Activated CD4-positive, alpha-beta T cell treated with anti-CD3 and anti-CD28 coated beads for 4 hours (primary cell): ENCODE measurements around the gene SLC5A6.

ENCODE experiments used
- DNase-seq, 2 donors: peaks; one replicate each; pipeline ENCODE4 v3.0.0-alpha.2; 2020

The SLC5A6 gene

DNA sequence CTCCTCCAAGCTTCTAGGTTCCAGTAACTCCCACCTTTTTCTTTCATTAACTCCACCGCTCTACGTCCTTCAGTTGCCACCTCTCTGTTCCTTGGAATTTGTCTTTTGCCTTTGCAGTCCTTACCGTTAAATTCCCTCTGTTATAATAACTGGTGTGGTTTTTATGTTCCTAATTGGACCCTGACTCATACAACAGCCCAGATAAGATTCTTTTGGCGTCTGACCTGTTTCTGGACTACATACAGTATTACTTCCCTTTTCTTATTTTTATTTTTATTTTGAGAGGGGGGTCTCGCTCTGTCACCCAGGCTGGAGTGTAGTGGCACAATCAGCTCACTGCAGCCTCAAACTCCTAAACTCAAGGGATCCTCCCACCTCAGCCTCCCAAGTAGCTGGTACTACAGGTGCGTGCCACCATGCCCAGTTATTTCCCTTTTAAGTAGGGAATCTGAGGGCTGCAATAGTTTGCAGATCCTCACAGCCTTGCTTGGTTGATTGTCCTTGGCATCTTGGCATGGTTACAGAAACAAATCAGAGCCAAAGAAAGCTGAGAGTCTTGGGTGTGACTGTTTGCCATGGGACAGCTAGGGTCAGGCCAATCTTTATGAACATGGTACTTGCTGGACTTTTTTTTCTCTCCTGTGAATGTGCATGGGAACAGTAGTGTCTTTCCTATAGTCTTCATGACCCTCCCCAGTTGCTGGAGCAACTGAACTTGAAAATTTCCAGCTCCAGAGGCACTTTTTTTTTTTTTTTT, 41.3 kb downstream of the SLC5A6 start:
- no peak for DNase-seq

DNA sequence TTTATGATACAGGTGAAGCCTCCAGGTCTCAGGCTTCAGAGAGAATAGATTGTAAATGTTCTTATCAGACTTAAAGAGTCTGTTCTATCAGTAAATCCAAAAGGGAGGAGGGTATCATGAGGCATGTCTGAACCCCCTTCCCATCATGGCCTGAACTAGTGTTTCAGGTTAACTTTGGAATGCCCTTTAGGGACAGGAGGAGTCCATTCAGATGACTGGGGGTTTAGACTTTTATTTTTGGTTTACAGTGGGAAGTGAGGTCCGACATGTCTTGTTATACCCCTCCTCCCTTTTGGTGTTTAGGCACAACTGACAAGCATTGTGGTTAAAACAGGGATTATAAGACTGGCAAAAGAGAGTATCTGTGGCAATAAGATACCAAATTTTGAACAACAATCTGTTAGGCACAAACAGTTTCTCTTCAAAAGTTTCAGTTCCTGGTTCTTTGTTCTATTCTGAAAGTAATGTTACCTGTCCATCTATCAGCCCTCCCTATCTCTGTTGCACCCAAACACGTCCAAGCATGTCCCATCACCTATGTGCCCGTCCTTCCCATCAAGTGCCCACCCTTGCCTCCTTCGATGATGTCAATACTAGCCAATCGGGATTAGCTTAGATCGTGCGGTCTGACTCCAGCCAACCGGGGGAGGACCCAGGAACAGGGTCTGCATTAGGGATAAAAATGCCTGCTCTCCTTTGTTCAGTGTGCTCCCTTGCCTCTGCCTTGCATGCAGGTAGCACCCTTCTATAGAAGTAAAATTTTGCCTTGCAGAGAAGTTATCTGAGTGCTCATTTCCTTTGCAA, 46.9 kb downstream of the SLC5A6 start:
- no peak for DNase-seq

DNA sequence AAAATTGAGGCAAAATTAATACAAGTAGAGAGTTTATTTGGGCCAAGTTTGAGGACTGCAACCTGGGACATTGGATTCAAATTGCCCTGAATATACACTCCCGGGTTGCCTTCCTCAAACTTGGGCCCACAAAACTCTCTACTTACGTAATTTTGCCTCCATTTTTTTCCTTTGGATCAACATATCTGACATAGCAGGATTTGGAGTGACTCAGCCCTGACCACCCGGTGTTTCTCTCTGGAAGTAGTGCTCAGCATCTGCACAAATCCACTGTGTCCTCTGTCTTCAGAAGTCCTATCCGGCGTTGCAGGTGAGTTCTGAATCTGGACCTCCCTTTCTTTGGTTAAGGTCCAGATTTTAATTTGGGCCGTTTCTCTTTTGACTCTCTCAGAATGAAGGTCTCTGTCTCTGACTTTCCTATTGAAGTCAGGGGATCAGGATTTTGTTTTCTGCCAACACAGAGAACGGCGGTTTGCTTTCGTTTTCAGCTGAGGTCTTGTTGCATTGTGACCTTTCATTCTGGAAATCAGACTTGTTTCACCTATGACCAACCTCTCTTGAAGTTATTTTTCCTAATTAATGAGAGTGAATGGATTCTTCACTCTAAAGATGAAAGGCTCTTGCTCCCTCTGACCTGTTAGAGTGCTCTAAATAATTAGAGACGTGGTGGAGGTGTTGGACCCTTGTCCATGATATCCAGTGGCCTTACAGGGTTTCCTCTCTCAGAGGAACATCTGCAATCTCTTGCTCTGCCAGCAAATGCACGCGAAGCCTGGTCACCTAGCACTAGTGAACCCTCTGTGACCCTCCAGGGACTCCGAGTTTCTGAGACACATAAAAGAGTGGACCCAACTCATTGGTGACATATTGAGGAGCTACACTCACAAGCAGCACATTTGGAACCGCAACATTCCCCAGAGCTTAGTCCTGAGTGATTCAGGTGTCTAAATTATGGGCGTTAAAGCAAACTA, 49.6 kb downstream of the SLC5A6 start:
- DNase-seq: no peak

- DNase-seq: no peak
Observed at GRCh38 chr2:27160191-27160590, 51.9 kb downstream of the SLC5A6 start.

GRCh38 chr2:27159271-27159670, 52.8 kb downstream of the SLC5A6 start:
- no peak for DNase-seq

DNA sequence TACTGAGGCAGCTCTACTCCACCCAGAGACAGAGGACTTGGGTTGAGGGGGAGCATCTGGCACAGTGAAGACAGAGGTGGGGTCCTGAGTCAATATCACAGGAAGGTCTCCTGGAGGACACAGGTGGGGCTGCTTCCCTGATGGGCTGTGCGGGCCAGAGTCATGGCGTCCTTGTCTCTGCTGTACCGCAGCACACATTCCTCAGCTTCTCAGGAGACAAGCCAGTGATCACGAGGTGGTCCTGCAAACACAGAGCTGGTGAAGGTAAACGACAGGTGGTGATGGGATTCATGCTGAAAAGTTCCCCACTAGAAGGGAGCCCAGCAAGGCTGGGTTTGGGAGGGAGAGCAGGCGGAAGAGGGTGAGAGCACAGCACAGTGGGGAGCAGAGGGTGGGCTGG, 53.6 kb downstream of the SLC5A6 start:
- DNase-seq: no peak

DNA sequence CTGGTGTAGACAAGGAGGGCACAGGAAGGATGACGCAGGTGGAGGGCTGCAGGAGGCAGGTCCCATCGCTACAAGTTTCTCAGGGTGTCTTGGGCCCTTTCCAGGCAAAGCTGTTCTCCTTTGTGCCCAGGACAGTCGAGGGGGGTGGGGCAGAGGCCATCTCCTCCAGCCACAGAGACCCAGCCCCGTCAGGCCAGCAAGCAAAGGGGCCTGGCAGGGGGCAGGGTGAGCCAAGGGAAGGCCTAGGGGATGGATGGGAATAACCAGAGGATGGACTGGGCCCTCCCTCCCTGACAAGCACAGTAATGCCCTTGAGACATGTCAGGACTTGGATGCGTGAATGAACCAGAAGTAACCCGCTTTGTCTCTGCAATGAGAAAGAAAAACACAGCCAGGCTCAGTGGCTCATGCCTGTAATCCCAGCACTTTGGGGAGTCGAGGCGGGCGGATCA, 57.0 kb downstream of the SLC5A6 start:
- DNase-seq: no peak

- no peak for DNase-seq
Observed at GRCh38 chr2:27154488-27154887, 57.6 kb downstream of the SLC5A6 start.

GRCh38 chr2:27152796-27153464, 59.1 kb downstream of the SLC5A6 start:
- DNase-seq: no peak

GRCh38 chr2:27152102-27152795, 59.8 kb downstream of the SLC5A6 start:
- DNase-seq: no peak

DNA sequence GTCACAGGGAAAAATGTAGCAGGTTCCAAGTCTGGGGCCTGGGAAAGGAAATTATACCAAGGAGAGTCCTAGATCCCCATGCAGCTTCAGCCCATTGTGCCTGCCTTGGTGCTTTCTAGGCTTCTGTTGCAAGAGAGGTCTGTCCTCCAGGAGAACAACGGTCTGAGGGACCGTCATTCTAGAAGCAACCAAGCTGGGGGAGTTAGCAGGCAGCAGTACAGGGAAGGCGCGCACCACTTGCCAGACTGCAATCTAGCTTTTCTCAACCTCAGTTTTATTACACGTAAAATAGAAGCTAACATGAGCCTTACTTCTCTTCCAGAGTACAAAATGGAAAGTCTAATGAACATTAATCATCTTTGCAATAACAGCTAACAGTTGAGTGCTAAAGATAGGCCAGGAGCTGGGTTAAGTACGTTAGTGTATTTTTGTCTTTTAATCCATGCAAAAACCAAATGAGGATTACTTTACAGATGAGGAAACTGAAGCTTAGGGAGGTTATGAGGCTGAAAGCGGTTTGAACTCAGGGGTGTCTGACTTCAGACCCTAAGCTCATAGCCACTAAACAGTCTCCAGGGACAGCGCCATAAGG, 61.3 kb downstream of the SLC5A6 start:
- DNase-seq: no peak
